K562 (cell line): Measurements from ENCODE around the gene AIF1. TPM values are rescaled to one million over a fixed set of nuclear protein-coding genes. Genes with fewer than 3 reads are reported as not detected.

Experiments used
- ATAC-seq: fragments of 200-7000 bp; cut with Tn5 transposase; 3 replicates; pipeline ENCODE4 v1.9.1; 2020; ENCODE audit warnings: moderate library complexity
- BruUV-seq: library from RNA; stranded (reverse); fragments of 400-500 nt; replicated peaks from 2 replicates; lab custom pipeline; 2021; lab: Mats Ljungman, UMichigan
- CTCF ChIA-PET: fragments of 300-600 bp; formaldehyde crosslinking; extraction: SDS; loops from one replicate; lab custom pipeline; 2021; ENCODE audit warnings: low intra/inter-chr PET ratio; lab: Yijun Ruan, JAX
- POLR2A ChIA-PET: fragments of 300-600, 350-650 bp; sonication (Branson Sonifier 250); formaldehyde crosslinking; extraction: SDS; loops from one replicate; lab custom pipeline; 2021; ENCODE audit warnings: antibody characterized with exemption, inconsistent platforms; lab: Yijun Ruan, JAX
- DNase-seq, 4 experiments: peaks; one replicate each; pipeline versions ENCODE4 v3.0.0 to v3.0.0-alpha.2; 2011 to 2018; ENCODE audit warnings: low spot score in 3 of 4, mixed read lengths in 3 of 4; ENCODE audit errors: extremely low read depth in 1 of 4
- FAIRE-seq: peaks from 2 replicates; lab custom pipeline; 2011; peaks lifted over from hg19 to GRCh38; lab: Jason Lieb, UNC
- H2AFZ ChIP-seq: 2 replicates; pipeline ENCODE4 v1.6.0; 2011; ENCODE audit warnings: low read depth, low read length, control low read depth, inconsistent platforms
- H3K27ac ChIP-seq: fragments of 200-600 bp; 3 replicates; pipeline ENCODE4 v1.8.0; 2011; ENCODE audit warnings: low read depth, mild to moderate bottlenecking, control low read depth, inconsistent platforms, low read length, moderate library complexity, mixed read lengths; ENCODE audit errors: extremely low read depth
- H3K27me3 ChIP-seq, 2 experiments: fragments of 300-600 bp in 1 of 2; 2 replicates in 1 of 2; 3 replicates in 1 of 2; pipeline versions ENCODE4 v1.6.0 to v1.8.0; 2011; ENCODE audit warnings: inconsistent platforms in 2 of 2, low read length in 2 of 2, mild to moderate bottlenecking in 1 of 2, mixed read lengths in 1 of 2, moderate library complexity in 1 of 2; ENCODE audit not compliant: control insufficient read depth in 2 of 2, insufficient read depth in 2 of 2
- H3K36me3 ChIP-seq: fragments of 300-600 bp; 3 replicates; pipeline ENCODE4 v1.8.0; 2011; ENCODE audit warnings: mild to moderate bottlenecking, low read length, inconsistent platforms; ENCODE audit not compliant: control insufficient read depth, insufficient read depth
- H3K4me1 ChIP-seq, 2 experiments: fragments of 200-600 bp in 1 of 2; replicated peaks in 1 of 2; 2 replicates in 1 of 2; 3 replicates in 1 of 2; pipeline versions ENCODE4 v1.5.1 to v1.8.0; 2011; ENCODE audit warnings: inconsistent platforms in 2 of 2, low read length in 2 of 2, mild to moderate bottlenecking in 1 of 2, mixed read lengths in 1 of 2, moderate library complexity in 1 of 2; ENCODE audit not compliant: control insufficient read depth in 2 of 2, insufficient read depth in 2 of 2
- H3K4me2 ChIP-seq: 2 replicates; pipeline ENCODE4 v1.6.1; 2011; ENCODE audit warnings: low read length, control low read depth, inconsistent platforms, mixed read lengths; ENCODE audit not compliant: insufficient read depth
- H3K4me3 ChIP-seq: fragments of 200-600 bp; sonication (generic), shearing (Covaris generic); 2 replicates; pipeline ENCODE4 v1.5.1; 2016; ENCODE audit warnings: control low read depth, inconsistent platforms
- H3K79me2 ChIP-seq: fragments of 200-600 bp; 3 replicates; pipeline ENCODE4 v1.8.0; 2011; ENCODE audit warnings: low read length, inconsistent platforms; ENCODE audit not compliant: control insufficient read depth, insufficient read depth
- H3K9ac ChIP-seq, 2 experiments: 2 replicates each; pipeline versions ENCODE4 v1.6.0 to v1.6.1; 2011; ENCODE audit warnings: low read depth in 2 of 2, low read length in 2 of 2, control low read depth in 1 of 2, inconsistent platforms in 1 of 2, mild to moderate bottlenecking in 1 of 2, mixed read lengths in 1 of 2; ENCODE audit not compliant: insufficient read depth in 1 of 2
- H3K9me1 ChIP-seq: one replicate; pipeline ENCODE4 v1.6.0; 2011; ENCODE audit warnings: inconsistent platforms, mild to moderate bottlenecking, low read length, moderate library complexity; ENCODE audit not compliant: control insufficient read depth, insufficient read depth
- H3K9me3 ChIP-seq: replicated peaks from 2 replicates; pipeline ENCODE4 v1.5.1; 2011; ENCODE audit warnings: low read depth, low read length, inconsistent platforms; ENCODE audit not compliant: control insufficient read depth, insufficient read depth
- H4K20me1 ChIP-seq: replicated peaks from 2 replicates; pipeline ENCODE4 v1.6.1; 2011; ENCODE audit warnings: low read length, inconsistent platforms, mixed read lengths; ENCODE audit not compliant: control insufficient read depth, insufficient read depth
- NCOR1 ChIP-seq: fragments of 450-650 bp; IDR thresholded peaks from 2 replicates; pipeline ENCODE4 v1.6.1; 2016; ENCODE audit warnings: mild to moderate bottlenecking, moderate library complexity
- POLR2AphosphoS2 ChIP-seq: IDR thresholded peaks from 2 replicates; pipeline ENCODE4 v1.6.1; 2012; ENCODE audit warnings: low read length, improper control_type of control experiment
- POLR2AphosphoS5 ChIP-seq: IDR thresholded peaks from 2 replicates; pipeline ENCODE4 v1.6.1; 2011; ENCODE audit warnings: mild to moderate bottlenecking, low read depth, low read length, moderate library complexity; ENCODE audit not compliant: control insufficient read depth, insufficient read depth
- POLR2G ChIP-seq: fragments of 200-400 bp; formaldehyde crosslinking; IDR thresholded peaks from 2 replicates; pipeline ENCODE4 v1.6.1; 2017; ENCODE audit warnings: low read depth, mild to moderate bottlenecking, antibody characterized with exemption, low read length, moderate library complexity
- RHOXF2B ChIP-seq: fragments of 250-450 bp; sonication (Bioruptor Pico); conservative IDR thresholded peaks from 2 replicates; pipeline ENCODE4 v1.5.1; 2021
- SMAD2 ChIP-seq: fragments of 150-350 bp; IDR thresholded peaks from 2 replicates; pipeline ENCODE4 v1.6.1; 2014; ENCODE audit warnings: low read depth, mild to moderate bottlenecking, low read length
- SNIP1 ChIP-seq: fragments of 450-650 bp; IDR thresholded peaks from 2 replicates; pipeline ENCODE4 v1.7.1; 2017; ENCODE audit warnings: low read depth, mild to moderate bottlenecking
- SUPT5H ChIP-seq: fragments of 450-650 bp; IDR thresholded peaks from 2 replicates; pipeline ENCODE4 v1.6.1; 2016
- ZNF707 ChIP-seq: fragments of 250-450 bp; sonication (Bioruptor Pico); conservative IDR thresholded peaks from 2 replicates; pipeline ENCODE4 v1.8.0; 2022; ENCODE audit warnings: inconsistent platforms, mild to moderate bottlenecking, moderate library complexity
- ZNF76 ChIP-seq: fragments of 250-450 bp; sonication (Bioruptor Pico); IDR thresholded peaks from 2 replicates; pipeline ENCODE4 v1.4.0; 2020; ENCODE audit warnings: mild to moderate bottlenecking, moderate library complexity, borderline replicate concordance
- WGBS: fragments of 100-300 bp; shearing (Covaris generic); methylation state at CpG from one replicate; pipeline ENCODE4 v1.1.6; 2016; ENCODE audit warnings: low coverage, mixed read lengths; ENCODE audit not compliant: insufficient coverage; ENCODE audit errors: missing lambda C conversion rate; 5-methylcytosine and 5-hydroxymethylcytosine counted together
- in situ Hi-C: fragments of 300-500 bp; cut with MboI; formaldehyde crosslinking; loops from 4 replicates; pipeline ENCODE4 v1.15.0; 2018; ENCODE audit warnings: inconsistent platforms, mixed read lengths
- intact Hi-C: fragments of 100-400 bp; cut with micrococcal nuclease; formaldehyde crosslinking; loops from 2 replicates; pipeline ENCODE4 v1.14.2; 2022
- polyA plus RNA-seq, 8 experiments: library from polyadenylated mRNA; depleted of rRNA in 4 of 8; stranded (reverse) in 5 of 8; unstranded in 3 of 8; fragments of >200 nt; fragmentation: Nextera tagmentation in 2 of 8; fragmentation: Illumina TruSeq in 1 of 8; extraction: Ambion mirVana in 2 of 8; extraction: Trizol in 1 of 8; gene quantifications; 2 replicates each; pipeline versions ENCODE4 v1.2.1 to v1.2.3, GENCODE V29; 2011 to 2014; ENCODE audit warnings: inconsistent platforms in 1 of 8, missing spikeins in 1 of 8
- total RNA-seq, 7 experiments: library from RNA; depleted of rRNA in 6 of 7; stranded (reverse); fragments of >200 nt in 6 of 7; fragmentation: Illumina TruSeq in 2 of 7; extraction: Trizol in 2 of 7; gene quantifications; 2 replicates each; pipeline versions ENCODE4 v1.2.1 to v1.2.3, GENCODE V29; 2011 to 2021; ENCODE audit warnings: low replicate concordance in 1 of 7
- TF ChIP-seq, protein P1 (sequence below): sonication (generic); formaldehyde crosslinking; IDR thresholded peaks from 2 replicates; pipeline ENCODE4 v1.8.1; 2022; ENCODE audit warnings: missing genetic modification reagents
- TF ChIP-seq, protein P2 (sequence below), 2 experiments: IDR thresholded peaks; 2 replicates each; pipeline ENCODE4 v1.6.1; 2011; ENCODE audit warnings: borderline replicate concordance in 1 of 2, control low read depth in 1 of 2, low read depth in 1 of 2, low read length in 1 of 2, mild to moderate bottlenecking in 1 of 2, mixed read lengths in 1 of 2, moderate library complexity in 1 of 2; ENCODE audit not compliant: insufficient read depth in 1 of 2, insufficient read length in 1 of 2, poor library complexity in 1 of 2, severe bottlenecking in 1 of 2; ENCODE audit errors: extremely low read depth in 1 of 2
- TF ChIP-seq, protein P3 (sequence below): IDR thresholded peaks from 2 replicates; pipeline ENCODE4 v1.6.1; 2014; ENCODE audit warnings: antibody characterized with exemption
- TF ChIP-seq, protein P4 (sequence below): fragments of 250-450 bp; sonication (Bioruptor Pico); IDR thresholded peaks from 2 replicates; pipeline ENCODE4 v1.5.0; 2020; ENCODE audit warnings: mild to moderate bottlenecking, borderline replicate concordance
- TF ChIP-seq, protein P5 (sequence below): fragments of 450-650 bp; formaldehyde crosslinking; IDR thresholded peaks from 2 replicates; pipeline ENCODE4 v1.4.0; 2020; ENCODE audit warnings: mild to moderate bottlenecking

AIF1 gene
- total and polyA plus RNA-seq, 9 of the 15 experiments (the other 6 are each of a cell fraction or from before 2014, with no cell fraction given): 9.4 to 33.4 (median 19.4) TPM

DNA sequence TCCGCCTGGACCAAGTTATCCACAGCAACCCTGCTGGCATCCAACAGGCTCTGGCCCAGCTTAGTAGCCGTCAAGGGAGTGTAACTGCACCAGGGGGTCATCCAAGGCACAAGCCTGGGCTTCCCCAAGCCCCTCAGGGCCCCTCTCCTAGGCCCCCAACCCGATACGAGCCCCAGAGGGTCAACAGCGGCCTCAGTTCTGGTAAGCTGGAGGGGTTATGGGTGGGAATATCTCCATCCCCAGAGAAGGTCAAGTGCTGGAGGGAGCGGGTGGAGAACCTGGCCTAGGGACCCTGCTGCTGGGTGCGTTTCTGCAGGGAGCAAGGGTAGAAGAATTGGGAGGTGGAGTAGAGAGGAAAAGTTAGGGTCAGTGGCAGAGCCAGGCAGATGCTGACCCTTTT, 18.4 kb downstream of the AIF1 start:
- Histone ChIP-seq H4K20me1 (peaks cover 27% of the 10 kb centered on the region), H3K4me1 (peaks cover 3 to 27% of the 10 kb centered on the region in 2 experiments; a peak in 4 of 5 replicates), H3K9ac (0 out of 4 replicates have a peak overlapping the region, but pooled peaks of 1 of the 2 experiments have one; percentile 29), H3K27ac (no peak overlapping the region; the same call in 2 of the 3 replicates), H3K9me3 (no peaks in the 10 kb centered on the region), H3K36me3 (peaks cover 98% of the 10 kb centered on the region), H3K9me1 (no peaks in the 10 kb centered on the region), H3K27me3 (no peaks in the 10 kb centered on the region), H3K79me2 (peaks cover 9% of the 10 kb centered on the region; the same call in 1 of the 3 replicates), H2AFZ (no peak overlapping the region), H3K4me2 (no peak overlapping the region), H3K4me3 (no peak overlapping the region)
- no peak for FAIRE-seq
- no peak for ATAC-seq
- 90% methylated on average over 7 of the region's 7 CpGs for WGBS
- ChIA-PET POLR2A (interaction anchor here (0.8 to 14.8 kb wide), 6 partner anchors 8 to 137 kb away, joined by 3 to 274 read pairs (median 48); partner anchors contain the start of genes APOM, BAG6, GPANK1 and PRRC2A), CTCF (no interaction called here)
- BruUV-seq: no TSS peak
- DNase-seq: no peak
- in situ Hi-C loops (no loop called here), intact Hi-C loops (no loop called here)
- TF ChIP-seq POLR2AphosphoS2 (no peak), SUPT5H (peak; percentile 40; the same call in 1 of the 2 replicates), RHOXF2B (no peak), POLR2AphosphoS5 (peak; percentile 50), ZNF707 (CRISPR knock-in tag) (no peak), SNIP1 (no peak), ZNF76 (CRISPR knock-in tag) (no peak), SMAD2 (no peak), NCOR1 (no peak), POLR2G (peak; percentile 74)
- TF ChIP-seq, protein P1, sequence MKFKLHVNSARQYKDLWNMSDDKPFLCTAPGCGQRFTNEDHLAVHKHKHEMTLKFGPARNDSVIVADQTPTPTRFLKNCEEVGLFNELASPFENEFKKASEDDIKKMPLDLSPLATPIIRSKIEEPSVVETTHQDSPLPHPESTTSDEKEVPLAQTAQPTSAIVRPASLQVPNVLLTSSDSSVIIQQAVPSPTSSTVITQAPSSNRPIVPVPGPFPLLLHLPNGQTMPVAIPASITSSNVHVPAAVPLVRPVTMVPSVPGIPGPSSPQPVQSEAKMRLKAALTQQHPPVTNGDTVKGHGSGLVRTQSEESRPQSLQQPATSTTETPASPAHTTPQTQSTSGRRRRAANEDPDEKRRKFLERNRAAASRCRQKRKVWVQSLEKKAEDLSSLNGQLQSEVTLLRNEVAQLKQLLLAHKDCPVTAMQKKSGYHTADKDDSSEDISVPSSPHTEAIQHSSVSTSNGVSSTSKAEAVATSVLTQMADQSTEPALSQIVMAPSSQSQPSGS (CRISPR knock-in tag): no peak
- TF ChIP-seq, protein P2, sequence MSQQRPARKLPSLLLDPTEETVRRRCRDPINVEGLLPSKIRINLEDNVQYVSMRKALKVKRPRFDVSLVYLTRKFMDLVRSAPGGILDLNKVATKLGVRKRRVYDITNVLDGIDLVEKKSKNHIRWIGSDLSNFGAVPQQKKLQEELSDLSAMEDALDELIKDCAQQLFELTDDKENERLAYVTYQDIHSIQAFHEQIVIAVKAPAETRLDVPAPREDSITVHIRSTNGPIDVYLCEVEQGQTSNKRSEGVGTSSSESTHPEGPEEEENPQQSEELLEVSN (IDR thresholded peaks at IDR 0.05; ENCODE audit: borderline replicate concordance in 1 of 2, extremely low read depth in 1 of 2, insufficient read depth in 1 of 2, insufficient read length in 1 of 2, low read depth in 1 of 2, low read length in 1 of 2, poor library complexity in 1 of 2, severe bottlenecking in 1 of 2): no peak
- TF ChIP-seq, protein P3, sequence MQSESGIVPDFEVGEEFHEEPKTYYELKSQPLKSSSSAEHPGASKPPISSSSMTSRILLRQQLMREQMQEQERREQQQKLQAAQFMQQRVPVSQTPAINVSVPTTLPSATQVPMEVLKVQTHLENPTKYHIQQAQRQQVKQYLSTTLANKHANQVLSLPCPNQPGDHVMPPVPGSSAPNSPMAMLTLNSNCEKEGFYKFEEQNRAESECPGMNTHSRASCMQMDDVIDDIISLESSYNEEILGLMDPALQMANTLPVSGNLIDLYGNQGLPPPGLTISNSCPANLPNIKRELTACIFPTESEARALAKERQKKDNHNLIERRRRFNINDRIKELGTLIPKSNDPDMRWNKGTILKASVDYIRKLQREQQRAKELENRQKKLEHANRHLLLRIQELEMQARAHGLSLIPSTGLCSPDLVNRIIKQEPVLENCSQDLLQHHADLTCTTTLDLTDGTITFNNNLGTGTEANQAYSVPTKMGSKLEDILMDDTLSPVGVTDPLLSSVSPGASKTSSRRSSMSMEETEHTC: no peak
- TF ChIP-seq, protein P4, sequence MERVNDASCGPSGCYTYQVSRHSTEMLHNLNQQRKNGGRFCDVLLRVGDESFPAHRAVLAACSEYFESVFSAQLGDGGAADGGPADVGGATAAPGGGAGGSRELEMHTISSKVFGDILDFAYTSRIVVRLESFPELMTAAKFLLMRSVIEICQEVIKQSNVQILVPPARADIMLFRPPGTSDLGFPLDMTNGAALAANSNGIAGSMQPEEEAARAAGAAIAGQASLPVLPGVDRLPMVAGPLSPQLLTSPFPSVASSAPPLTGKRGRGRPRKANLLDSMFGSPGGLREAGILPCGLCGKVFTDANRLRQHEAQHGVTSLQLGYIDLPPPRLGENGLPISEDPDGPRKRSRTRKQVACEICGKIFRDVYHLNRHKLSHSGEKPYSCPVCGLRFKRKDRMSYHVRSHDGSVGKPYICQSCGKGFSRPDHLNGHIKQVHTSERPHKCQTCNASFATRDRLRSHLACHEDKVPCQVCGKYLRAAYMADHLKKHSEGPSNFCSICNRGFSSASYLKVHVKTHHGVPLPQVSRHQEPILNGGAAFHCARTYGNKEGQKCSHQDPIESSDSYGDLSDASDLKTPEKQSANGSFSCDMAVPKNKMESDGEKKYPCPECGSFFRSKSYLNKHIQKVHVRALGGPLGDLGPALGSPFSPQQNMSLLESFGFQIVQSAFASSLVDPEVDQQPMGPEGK: no peak
- TF ChIP-seq, protein P5, sequence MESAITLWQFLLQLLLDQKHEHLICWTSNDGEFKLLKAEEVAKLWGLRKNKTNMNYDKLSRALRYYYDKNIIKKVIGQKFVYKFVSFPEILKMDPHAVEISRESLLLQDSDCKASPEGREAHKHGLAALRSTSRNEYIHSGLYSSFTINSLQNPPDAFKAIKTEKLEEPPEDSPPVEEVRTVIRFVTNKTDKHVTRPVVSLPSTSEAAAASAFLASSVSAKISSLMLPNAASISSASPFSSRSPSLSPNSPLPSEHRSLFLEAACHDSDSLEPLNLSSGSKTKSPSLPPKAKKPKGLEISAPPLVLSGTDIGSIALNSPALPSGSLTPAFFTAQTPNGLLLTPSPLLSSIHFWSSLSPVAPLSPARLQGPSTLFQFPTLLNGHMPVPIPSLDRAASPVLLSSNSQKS (CRISPR knock-in tag): no peak
